Activated naive CD4-positive, alpha-beta T cell treated with anti-CD3 and anti-CD28 coated beads, Interleukin-2, amount 50 U/mL, for 24 hours (primary cell): ENCODE measurements around the gene C10orf105.

Source experiments
- H3K27ac Mint-ChIP-seq: one replicate; pipeline ENCODE4 v1.8.0; 2021; ENCODE audit warnings: mild to moderate bottlenecking, mixed read lengths
- H3K27me3 Mint-ChIP-seq: one replicate; pipeline ENCODE4 v1.8.0; 2021; ENCODE audit warnings: mixed read lengths
- H3K36me3 Mint-ChIP-seq: one replicate; pipeline ENCODE4 v1.8.0; 2021; ENCODE audit warnings: mixed read lengths
- H3K4me1 Mint-ChIP-seq: one replicate; pipeline ENCODE4 v1.8.0; 2021; ENCODE audit warnings: mixed read lengths
- H3K4me3 Mint-ChIP-seq: one replicate; pipeline ENCODE4 v1.8.0; 2021; ENCODE audit warnings: mild to moderate bottlenecking, mixed read lengths
- H3K9me3 Mint-ChIP-seq: one replicate; pipeline ENCODE4 v1.8.0; 2021; ENCODE audit warnings: mixed read lengths

C10orf105 gene

GRCh38 chr10:71754562-71754961 lies 35.0 kb upstream of the C10orf105 start:
- H3K27me3 Mint-ChIP-seq = no peaks in the 10 kb centered on the region
- peak overlapping the region; percentile 91 for H3K27ac Mint-ChIP-seq
- no peak overlapping the region for H3K4me3 Mint-ChIP-seq
- peaks cover 91% of the 10 kb centered on the region for H3K4me1 Mint-ChIP-seq
- no peaks in the 10 kb centered on the region for H3K9me3 Mint-ChIP-seq
- peaks cover 28% of the 10 kb centered on the region for H3K36me3 Mint-ChIP-seq

- H3K4me1 Mint-ChIP-seq = peaks cover 92% of the 10 kb centered on the region
- H3K4me3 Mint-ChIP-seq = peak overlapping the region; percentile 37
- H3K9me3 Mint-ChIP-seq = no peaks in the 10 kb centered on the region
- H3K36me3 Mint-ChIP-seq = peaks cover 30% of the 10 kb centered on the region
- peak overlapping the region; percentile 91 for H3K27ac Mint-ChIP-seq
- no peaks in the 10 kb centered on the region for H3K27me3 Mint-ChIP-seq
Observed at GRCh38 chr10:71753960-71754505, 34.5 kb upstream of the C10orf105 start.

- Mint-ChIP-seq H3K9me3 (no peaks in the 10 kb centered on the region), H3K4me1 (peaks cover 93% of the 10 kb centered on the region), H3K4me3 (peak overlapping the region; percentile 37), H3K27me3 (no peaks in the 10 kb centered on the region), H3K27ac (peak overlapping the region; percentile 91), H3K36me3 (peaks cover 31% of the 10 kb centered on the region)
Observed at GRCh38 chr10:71753091-71753959, 33.7 kb upstream of the C10orf105 start.

- peak overlapping the region; percentile 45 for H3K4me3 Mint-ChIP-seq
- peaks cover 29% of the 10 kb centered on the region for H3K36me3 Mint-ChIP-seq
Observed at GRCh38 chr10:71752391-71753090, 33.0 kb upstream of the C10orf105 start.

GRCh38 chr10:71751515-71752224 lies 32.1 kb upstream of the C10orf105 start:
- Mint-ChIP-seq H3K36me3 (peaks cover 29% of the 10 kb centered on the region), H3K4me1 (peaks cover 93% of the 10 kb centered on the region), H3K9me3 (no peaks in the 10 kb centered on the region)

More at GRCh38 chr10:71752391-71753090, 33.0 kb upstream of the C10orf105 start:
- no peaks in the 10 kb centered on the region for H3K9me3 Mint-ChIP-seq
- H3K4me1 Mint-ChIP-seq = peaks cover 93% of the 10 kb centered on the region
- peak overlapping the region; percentile 91 for H3K27ac Mint-ChIP-seq
- no peaks in the 10 kb centered on the region for H3K27me3 Mint-ChIP-seq

GRCh38 chr10:71750986-71751385 lies 31.4 kb upstream of the C10orf105 start:
- peaks cover 93% of the 10 kb centered on the region for H3K4me1 Mint-ChIP-seq
- peak overlapping the region; percentile 70 for H3K4me3 Mint-ChIP-seq
- H3K9me3 Mint-ChIP-seq = no peaks in the 10 kb centered on the region
- peaks cover 23% of the 10 kb centered on the region for H3K36me3 Mint-ChIP-seq
- no peaks in the 10 kb centered on the region for H3K27me3 Mint-ChIP-seq
- H3K27ac Mint-ChIP-seq = peak overlapping the region; percentile 93

More at GRCh38 chr10:71751515-71752224, 32.1 kb upstream of the C10orf105 start:
- Mint-ChIP-seq H3K4me3 (peak overlapping the region; percentile 45), H3K27me3 (no peaks in the 10 kb centered on the region), H3K27ac (peak overlapping the region; percentile 91)

- Mint-ChIP-seq H3K9me3 (no peaks in the 10 kb centered on the region), H3K4me3 (peak overlapping the region; percentile 70), H3K27me3 (no peaks in the 10 kb centered on the region), H3K36me3 (peaks cover 23% of the 10 kb centered on the region), H3K27ac (peak overlapping the region; percentile 93), H3K4me1 (peaks cover 94% of the 10 kb centered on the region)
Observed at GRCh38 chr10:71750124-71750841, 30.7 kb upstream of the C10orf105 start.

- Mint-ChIP-seq H3K27ac (peak overlapping the region; percentile 94), H3K27me3 (no peaks in the 10 kb centered on the region), H3K4me1 (peaks cover 94% of the 10 kb centered on the region), H3K9me3 (no peaks in the 10 kb centered on the region), H3K36me3 (peaks cover 23% of the 10 kb centered on the region), H3K4me3 (peak overlapping the region; percentile 55)
Observed at GRCh38 chr10:71749396-71749795, 29.8 kb upstream of the C10orf105 start.

- Mint-ChIP-seq H3K4me1 (peaks cover 94% of the 10 kb centered on the region), H3K4me3 (peak overlapping the region; percentile 55), H3K9me3 (no peaks in the 10 kb centered on the region), H3K27ac (peak overlapping the region; percentile 94), H3K27me3 (no peaks in the 10 kb centered on the region), H3K36me3 (peaks cover 18% of the 10 kb centered on the region)
Observed at GRCh38 chr10:71748671-71749191, 29.2 kb upstream of the C10orf105 start.

- Mint-ChIP-seq H3K27ac (peak overlapping the region; percentile 94), H3K9me3 (no peaks in the 10 kb centered on the region), H3K36me3 (peaks cover 18% of the 10 kb centered on the region), H3K27me3 (no peaks in the 10 kb centered on the region), H3K4me3 (peak overlapping the region; percentile 55), H3K4me1 (peaks cover 94% of the 10 kb centered on the region)
Observed at GRCh38 chr10:71747551-71748523, 28.3 kb upstream of the C10orf105 start.

GRCh38 chr10:71747039-71747531 lies 27.5 kb upstream of the C10orf105 start:
- Mint-ChIP-seq H3K9me3 (no peaks in the 10 kb centered on the region), H3K4me3 (peak overlapping the region; percentile 44), H3K4me1 (peaks cover 94% of the 10 kb centered on the region), H3K27ac (peak overlapping the region; percentile 93), H3K36me3 (peaks cover 17% of the 10 kb centered on the region), H3K27me3 (no peaks in the 10 kb centered on the region)

- peak overlapping the region; percentile 93 for H3K27ac Mint-ChIP-seq
- no peaks in the 10 kb centered on the region for H3K9me3 Mint-ChIP-seq
- peak overlapping the region; percentile 44 for H3K4me3 Mint-ChIP-seq
- peaks cover 14% of the 10 kb centered on the region for H3K36me3 Mint-ChIP-seq
- H3K27me3 Mint-ChIP-seq = no peaks in the 10 kb centered on the region
- peaks cover 94% of the 10 kb centered on the region for H3K4me1 Mint-ChIP-seq
Observed at GRCh38 chr10:71746344-71747037, 26.9 kb upstream of the C10orf105 start.

- Mint-ChIP-seq H3K27ac (peak overlapping the region; percentile 99), H3K27me3 (no peaks in the 10 kb centered on the region), H3K4me3 (peak overlapping the region; percentile 20), H3K9me3 (no peaks in the 10 kb centered on the region), H3K4me1 (peaks cover 98% of the 10 kb centered on the region), H3K36me3 (peaks cover 13% of the 10 kb centered on the region)
Observed at GRCh38 chr10:71745664-71746250, 26.2 kb upstream of the C10orf105 start.
